GM12892 (cell line): ENCODE results near the gene DTWD2.
"Not testable (repeated sequence)": the region's sequence is repeated elsewhere in the genome, so short reads cannot be mapped to it uniquely, and the experiment has no call there.

Experiments used
- DNase-seq: peaks from one replicate; pipeline ENCODE4 v3.0.0; 2011; ENCODE audit not compliant: insufficient read length
- FAIRE-seq: peaks from 2 replicates; lab custom pipeline; 2011; peaks lifted over from hg19 to GRCh38; lab: Jason Lieb, UNC
- POLR2A ChIP-seq: IDR thresholded peaks from 2 replicates; pipeline ENCODE4 v1.6.1; 2011; ENCODE audit warnings: low read depth, low read length, control low read depth
- POLR2AphosphoS5 ChIP-seq: IDR thresholded peaks from 2 replicates; pipeline ENCODE4 v1.6.1; 2011; ENCODE audit warnings: low read depth, low read length, control low read depth
- TAF1 ChIP-seq: IDR thresholded peaks from 2 replicates; pipeline ENCODE4 v1.6.1; 2011; ENCODE audit warnings: low read depth, mild to moderate bottlenecking, control low read depth, low read length, borderline replicate concordance

DTWD2 gene

DNA sequence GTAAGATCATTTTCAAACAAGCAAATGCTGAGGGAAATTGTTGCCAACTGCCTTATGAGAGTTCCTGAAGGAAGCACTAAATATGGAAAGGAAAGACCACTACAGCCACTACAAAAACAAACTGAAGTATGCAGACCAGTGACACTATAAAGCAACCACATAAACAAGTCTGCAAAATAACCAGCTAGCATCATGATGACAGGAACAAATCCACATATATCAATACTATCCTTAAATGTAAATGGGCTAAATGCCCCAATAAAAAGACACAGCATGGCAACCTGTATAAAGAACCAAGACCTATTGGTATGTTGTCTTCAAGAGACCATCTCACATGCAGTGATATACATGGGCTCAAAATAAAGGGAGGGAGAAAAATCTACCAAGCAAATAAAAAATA lies 113.2 kb downstream of the DTWD2 start:
- TF ChIP-seq TAF1, result no peak
- TF ChIP-seq POLR2AphosphoS5, result no peak
- no peak for TF ChIP-seq POLR2A
- DNase-seq (no peak), FAIRE-seq (no peak)

DNA sequence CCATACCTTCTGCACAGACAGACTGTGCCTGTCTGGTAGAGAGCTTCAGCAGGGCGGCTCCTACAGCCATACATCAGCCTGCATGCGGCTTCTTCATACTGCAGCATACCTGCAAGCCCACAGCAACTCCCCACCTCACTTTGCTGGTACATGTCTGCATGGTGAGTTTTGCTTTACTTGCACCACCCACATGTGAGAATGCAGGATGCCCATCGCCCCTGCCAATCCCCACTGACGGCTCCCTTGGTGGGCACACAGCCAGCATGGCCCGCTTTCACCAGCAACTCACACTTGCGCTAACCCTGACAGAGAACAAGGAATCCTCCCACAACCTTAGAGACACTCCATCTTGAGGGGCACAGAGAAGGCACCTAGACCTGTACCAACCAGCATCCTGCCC lies 114.9 kb downstream of the DTWD2 start:
- DNase-seq (no peak), FAIRE-seq (no peak)
- TF ChIP-seq TAF1 (no peak), POLR2A (no peak), POLR2AphosphoS5 (no peak)

DNA sequence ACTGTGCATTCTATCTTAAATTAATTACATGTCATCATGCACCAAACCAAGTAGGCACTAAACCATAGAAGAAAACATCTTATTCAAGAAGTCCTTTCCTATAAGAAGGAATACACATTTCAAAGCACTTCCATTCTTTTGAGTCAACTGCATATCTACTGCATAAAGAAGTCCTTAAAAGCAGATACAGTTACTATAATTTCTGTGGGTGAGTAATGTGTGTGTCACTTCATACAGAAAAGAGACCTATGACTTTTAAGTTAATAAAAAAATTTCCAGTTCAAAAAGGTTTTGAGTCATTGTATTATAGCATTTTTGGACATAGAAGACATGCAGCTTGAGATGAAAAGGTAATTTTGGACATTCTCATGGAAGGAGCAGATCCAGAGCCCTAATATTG lies 125.0 kb downstream of the DTWD2 start:
- FAIRE-seq (no peak), DNase-seq (no peak)
- TF ChIP-seq POLR2A (no peak), TAF1 (no peak), POLR2AphosphoS5 (no peak)

DNA sequence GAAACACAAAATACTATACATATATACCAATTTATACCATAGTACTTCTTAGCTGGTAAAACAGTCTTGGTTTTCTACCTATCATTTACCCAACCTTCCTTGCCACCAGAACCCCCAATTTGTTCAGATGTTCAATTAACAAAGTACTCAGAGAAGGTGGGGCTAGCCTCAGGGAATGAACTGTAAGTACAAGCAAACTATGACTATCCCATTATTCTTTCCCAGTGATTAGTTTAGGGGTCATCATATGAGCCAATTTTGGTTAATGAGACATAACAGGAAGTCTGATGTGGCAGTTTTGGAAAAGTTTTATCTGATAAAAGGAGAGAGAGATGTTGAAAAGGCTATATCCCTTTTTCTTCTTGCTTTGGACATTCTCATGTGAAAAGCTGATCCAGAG lies 125.8 kb downstream of the DTWD2 start:
- DNase-seq, result no peak
- no peak for FAIRE-seq
- TF ChIP-seq POLR2A, result no peak
- no peak for TF ChIP-seq POLR2AphosphoS5
- no peak for TF ChIP-seq TAF1

DNA sequence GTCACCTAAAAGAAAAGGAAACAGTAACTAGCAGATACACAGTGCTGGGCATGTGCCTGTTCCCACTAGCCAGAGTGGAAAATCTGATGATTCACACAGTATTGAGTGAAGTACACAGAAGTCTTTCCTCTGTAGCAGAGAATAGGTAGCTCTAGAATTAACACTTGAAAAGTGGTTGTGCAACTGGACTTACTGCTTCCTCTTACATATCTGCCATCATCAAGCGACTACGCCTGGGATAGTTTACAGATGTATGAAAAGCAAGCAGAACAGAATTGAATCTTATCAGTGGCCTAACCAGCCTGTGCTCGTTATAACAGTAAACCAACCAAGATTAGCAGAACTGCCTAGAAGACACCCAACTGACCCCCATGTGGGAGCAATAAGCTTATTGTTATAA lies 130.6 kb downstream of the DTWD2 start:
- DNase-seq, result no peak
- TF ChIP-seq TAF1, result no peak
- FAIRE-seq, result no peak

DNA sequence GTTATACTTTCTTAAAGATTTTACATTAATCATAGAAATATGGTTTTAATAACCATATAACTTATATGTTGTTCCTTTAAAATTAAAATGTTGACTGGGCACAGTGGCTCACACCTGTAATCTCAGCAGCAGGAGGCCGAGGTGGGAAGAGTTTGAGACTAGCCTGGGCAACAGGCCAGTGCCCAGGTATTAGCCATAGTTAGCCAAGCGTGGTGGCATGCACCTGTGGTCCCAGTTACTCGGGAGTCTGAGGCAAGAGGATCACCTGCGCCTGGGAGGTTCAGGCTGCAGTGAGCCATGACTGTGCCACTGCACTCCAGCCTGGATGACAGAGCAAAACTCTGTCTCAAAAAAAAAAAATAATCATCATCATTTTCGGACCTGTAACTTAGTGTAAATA lies 133.5 kb downstream of the DTWD2 start:
- FAIRE-seq (no peak), DNase-seq (no peak)
- TF ChIP-seq TAF1 (no peak), POLR2AphosphoS5 (no peak), POLR2A (no peak)

DNA sequence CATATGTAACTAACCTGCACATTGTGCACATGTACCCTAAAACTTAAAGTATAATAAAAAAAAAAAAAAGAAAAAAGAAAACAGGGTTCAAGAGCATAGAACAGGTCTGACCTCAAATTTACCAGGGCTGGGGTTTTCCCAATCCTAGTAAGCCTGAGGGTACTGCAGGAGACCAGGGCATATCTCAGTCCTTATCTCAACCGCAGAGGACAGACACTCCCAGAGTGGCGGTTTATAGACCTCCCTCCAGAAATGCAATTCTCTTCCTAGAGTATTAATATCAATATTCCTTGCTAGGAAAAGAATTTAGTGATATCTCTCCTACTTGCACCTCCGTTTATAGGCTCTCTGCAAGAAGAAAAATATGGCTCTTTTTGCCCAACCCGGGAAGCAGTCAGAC lies 136.6 kb downstream of the DTWD2 start:
- not testable (repeated sequence) for FAIRE-seq, DNase-seq

DNA sequence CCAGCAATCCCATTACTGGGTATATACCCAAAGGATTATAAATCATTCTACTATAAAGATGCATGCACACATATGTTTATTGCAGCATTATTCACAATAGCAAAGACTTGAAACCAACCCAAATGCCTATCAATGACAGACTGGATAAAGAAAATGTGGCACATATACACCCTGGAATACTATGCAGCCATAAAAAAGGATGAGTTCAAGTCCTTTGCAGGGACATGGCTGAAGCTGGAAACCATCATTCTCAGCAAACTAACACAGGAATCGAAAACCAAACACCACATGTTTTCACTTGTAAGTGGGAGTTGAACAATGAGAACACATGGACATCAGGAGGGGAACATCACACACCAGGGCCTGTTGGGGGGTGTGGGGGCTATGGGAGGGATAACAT lies 138.8 kb downstream of the DTWD2 start:
- FAIRE-seq, result not testable (repeated sequence)

DNA sequence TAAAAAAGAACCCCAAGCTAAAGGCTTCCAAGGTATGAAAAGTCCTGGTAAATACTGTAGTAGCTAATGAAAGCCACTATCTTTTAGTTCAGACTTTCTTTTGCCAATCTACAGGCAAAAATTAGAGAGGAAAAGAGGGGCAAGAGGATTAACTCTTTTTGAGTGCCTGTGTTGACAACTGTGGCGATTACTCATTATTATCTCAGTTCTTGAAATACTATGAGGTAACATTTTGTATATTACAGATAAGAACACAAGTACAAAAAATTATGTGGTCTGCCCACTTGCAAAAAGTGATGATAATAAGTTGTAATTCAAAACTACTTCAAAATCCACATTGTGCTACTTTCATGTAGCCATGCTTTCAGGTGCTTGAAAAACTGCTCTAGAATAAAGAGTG lies 144.0 kb downstream of the DTWD2 start:
- no peak for DNase-seq
- TF ChIP-seq POLR2AphosphoS5 (no peak), TAF1 (no peak), POLR2A (no peak)
- no peak for FAIRE-seq

More for the DNA sequence above, 138.8 kb downstream of the DTWD2 start:
- not testable (repeated sequence) for DNase-seq

DNA sequence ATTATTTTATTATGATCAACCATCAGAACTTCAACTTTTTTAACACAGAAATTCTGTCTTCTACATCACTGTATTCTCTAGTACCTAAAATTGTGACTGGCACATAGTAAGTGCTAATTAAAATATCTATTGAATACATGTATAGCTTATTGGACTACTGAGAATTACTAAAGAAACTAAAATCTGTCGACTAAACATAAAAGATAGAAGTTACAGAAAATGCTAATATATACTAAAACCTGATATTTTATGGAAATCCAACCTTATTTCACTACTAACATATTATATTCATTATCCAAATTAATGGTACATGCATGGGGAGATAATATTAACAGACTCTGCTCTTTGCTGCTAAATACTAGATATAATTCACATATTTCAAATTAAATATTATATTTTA lies 153.6 kb downstream of the DTWD2 start:
- DNase-seq, result no peak
- FAIRE-seq, result no peak
- TF ChIP-seq TAF1 (no peak), POLR2AphosphoS5 (no peak), POLR2A (no peak)

DNA sequence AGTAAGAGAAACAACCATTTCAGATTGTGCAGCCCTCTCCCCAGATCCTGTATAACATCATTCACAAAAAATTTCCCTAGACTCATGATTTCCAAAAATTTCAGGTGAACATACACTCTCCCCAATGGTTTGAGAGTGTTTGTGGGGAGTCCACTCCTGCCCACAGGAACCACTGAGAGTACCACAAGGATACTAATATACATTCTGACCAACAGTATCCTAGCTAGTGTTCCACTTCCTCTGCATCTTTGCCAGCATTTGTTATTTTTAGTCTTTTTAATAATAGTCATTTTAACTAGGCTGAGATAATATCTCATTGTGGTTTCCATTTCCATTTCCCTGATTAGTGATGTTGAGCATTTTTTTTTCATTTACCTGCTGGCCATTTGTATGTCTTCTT lies 155.4 kb downstream of the DTWD2 start:
- FAIRE-seq (no peak), DNase-seq (no peak)
- no peak for TF ChIP-seq POLR2AphosphoS5
- no peak for TF ChIP-seq TAF1
- no peak for TF ChIP-seq POLR2A

DNA sequence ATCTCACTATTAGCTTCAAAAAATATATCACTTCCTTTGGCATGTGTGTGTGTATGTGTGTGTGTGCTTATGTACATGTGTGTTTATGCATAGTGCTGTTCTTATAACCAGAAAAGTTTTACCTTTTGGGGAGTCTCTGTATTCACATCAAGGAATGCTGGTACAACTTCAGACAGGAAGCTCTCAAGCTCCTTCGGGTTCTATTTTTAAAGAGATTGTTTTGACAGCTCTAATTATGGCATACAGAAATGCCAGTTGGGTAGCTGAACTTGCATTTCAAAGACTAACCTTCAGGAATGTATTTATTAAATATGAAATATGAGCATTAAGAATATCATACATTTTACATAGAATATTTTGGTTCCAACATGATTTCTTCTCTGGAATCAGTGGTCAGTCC lies 163.1 kb downstream of the DTWD2 start:
- DNase-seq (no peak), FAIRE-seq (no peak)
- TF ChIP-seq POLR2AphosphoS5 (no peak), TAF1 (no peak), POLR2A (no peak)

DNA sequence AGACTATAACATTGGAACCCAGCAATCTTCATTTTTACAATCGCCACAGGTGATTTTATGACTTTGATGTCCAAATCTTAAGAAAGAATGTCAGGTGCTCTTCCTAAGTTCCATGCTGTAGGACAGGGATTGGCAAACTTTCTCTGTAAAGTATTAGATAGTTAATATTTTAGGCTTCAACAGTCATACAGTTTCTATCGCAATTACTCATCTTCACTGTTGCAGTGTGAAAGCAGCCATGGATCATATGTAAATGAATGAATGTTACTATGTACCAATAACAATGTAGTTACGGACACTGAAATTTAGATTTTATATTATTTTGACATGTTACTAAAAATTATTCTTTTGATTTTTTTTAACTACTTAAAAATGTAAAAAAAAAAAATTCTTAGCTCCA lies 169.7 kb downstream of the DTWD2 start:
- DNase-seq, result no peak
- no peak for FAIRE-seq
- TF ChIP-seq POLR2AphosphoS5 (no peak), POLR2A (no peak), TAF1 (no peak)

DNA sequence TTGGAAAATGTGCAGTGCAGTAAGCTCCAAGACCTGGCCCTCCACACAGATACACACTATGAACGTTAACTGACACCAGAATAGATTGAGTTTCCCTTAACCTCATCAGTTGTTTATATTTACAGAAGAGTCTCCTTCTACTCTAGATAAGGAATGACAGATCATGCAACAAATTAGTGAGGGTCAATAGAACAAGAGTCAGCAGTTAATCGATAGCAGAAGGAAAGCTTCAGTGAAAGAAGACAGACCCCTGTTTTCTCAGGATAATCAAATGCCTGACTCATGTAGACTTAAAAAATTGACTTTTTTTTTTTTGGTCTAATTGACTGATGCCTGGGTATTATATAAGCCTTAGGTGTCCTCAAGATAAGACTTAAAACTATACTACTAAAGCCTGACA lies 179.9 kb downstream of the DTWD2 start:
- DNase-seq (no peak), FAIRE-seq (no peak)
- TF ChIP-seq POLR2A (no peak), POLR2AphosphoS5 (no peak), TAF1 (no peak)

DNA sequence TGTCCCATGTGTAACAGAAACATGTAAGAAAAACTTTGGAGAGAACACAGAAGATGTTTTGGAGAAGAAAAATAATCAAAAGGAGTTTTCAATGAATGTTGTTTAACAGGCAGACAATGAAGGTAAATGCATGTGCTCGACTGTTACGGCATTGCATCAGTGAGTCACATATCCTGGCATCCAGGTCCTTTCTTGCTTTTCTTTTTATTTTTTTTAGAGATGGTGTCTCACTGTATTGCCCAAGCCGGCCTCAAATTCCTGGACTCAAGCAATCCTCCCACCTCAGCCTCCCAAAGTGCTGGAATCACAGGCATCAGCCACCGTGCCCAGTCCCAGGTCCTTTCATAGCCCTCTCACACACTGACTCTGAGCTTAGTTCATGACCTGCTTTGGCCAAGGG lies 181.8 kb downstream of the DTWD2 start:
- no peak for FAIRE-seq
- no peak for TF ChIP-seq POLR2AphosphoS5
- no peak for TF ChIP-seq TAF1
- TF ChIP-seq POLR2A, result no peak
- no peak for DNase-seq
